ENCODE data around the gene GAL. TPM values are rescaled to one million over a fixed set of nuclear protein-coding genes. Genes with fewer than 3 reads are reported as not detected.

Gene GAL
- total RNA-seq, result 1 to 10 TPM in 1 of 4 donors, not detected in 3; 4.9 TPM

GRCh38 chr11:68684385-68685356, at the start of gene GAL:
TSS of gene GAL (plus strand) at chr11:68684544. CDS start at chr11:68684924, 380 bp downstream.
- TF ChIP-seq CTCF (IDR thresholded peaks at IDR 0.05; ENCODE audit: low read depth), result no peak

GRCh38 chr11:68641880-68642279, 42.5 kb upstream of the GAL start:
- no peak for TF ChIP-seq CTCF (IDR thresholded peaks at IDR 0.05; ENCODE audit: low read depth)

- TF ChIP-seq CTCF (IDR thresholded peaks at IDR 0.05; ENCODE audit: low read depth), result no peak
These were observed 40.8 kb upstream of the GAL start for GRCh38 chr11:68643585-68643984.

- no peak for TF ChIP-seq CTCF (IDR thresholded peaks at IDR 0.05; ENCODE audit: low read depth)
These were observed 37.5 kb upstream of the GAL start for GRCh38 chr11:68646832-68647231.

GRCh38 chr11:68649851-68650555, 34.3 kb upstream of the GAL start:
- no peak for TF ChIP-seq CTCF (IDR thresholded peaks at IDR 0.05; ENCODE audit: low read depth)

- no peak for TF ChIP-seq CTCF (IDR thresholded peaks at IDR 0.05; ENCODE audit: low read depth)
These were observed 33.5 kb upstream of the GAL start for GRCh38 chr11:68650801-68651200.

Data from subcutaneous adipose tissue (tissue), 4 donors.